ES-I3 (cell line): ENCODE results near the gene CNTNAP2.
"Not testable (repeated sequence)": the region's sequence is repeated elsewhere in the genome, so short reads cannot be mapped to it uniquely, and the experiment has no call there.

ENCODE experiments used
- H3K36me3 ChIP-seq: 2 replicates; pipeline ENCODE4 v1.6.1; 2013; ENCODE audit warnings: mild to moderate bottlenecking, low read length, control low read depth, moderate library complexity; ENCODE audit not compliant: insufficient read depth
- H3K4me1 ChIP-seq: 2 replicates; pipeline ENCODE4 v1.6.1; 2013; ENCODE audit warnings: mild to moderate bottlenecking, control low read depth, low read length; ENCODE audit not compliant: insufficient read depth
- H3K9ac ChIP-seq: 2 replicates; pipeline ENCODE4 v1.6.1; 2013; ENCODE audit warnings: low read depth, mild to moderate bottlenecking, low read length, moderate library complexity
- H3K9me3 ChIP-seq: 2 replicates; pipeline ENCODE4 v1.6.1; 2013; ENCODE audit warnings: mild to moderate bottlenecking, low read length, moderate library complexity; ENCODE audit not compliant: control insufficient read depth, insufficient read depth

CNTNAP2 gene

DNA sequence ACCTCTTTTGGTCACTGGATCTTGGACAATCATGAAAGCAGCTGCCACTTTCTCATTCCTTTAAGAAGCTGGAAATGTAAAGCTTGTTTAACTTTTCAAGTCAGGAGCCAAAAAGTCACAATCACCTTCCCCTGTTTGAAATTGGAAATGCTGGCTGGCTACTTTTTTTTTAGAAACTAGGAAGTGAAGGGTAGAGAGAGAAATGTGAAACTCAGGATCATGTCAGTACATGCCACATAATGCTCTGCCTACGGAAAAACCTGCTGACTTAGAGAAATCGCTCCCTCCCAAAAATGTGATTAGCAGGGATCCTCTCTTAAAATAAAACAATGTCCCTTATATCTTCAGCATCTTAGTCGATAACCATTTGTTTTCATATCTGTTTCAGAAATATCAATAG lies 2285.6 kb downstream of the CNTNAP2 start:
- Histone ChIP-seq H3K36me3 (no peaks in the 10 kb centered on the region), H3K9me3 (no peaks in the 10 kb centered on the region), H3K9ac (no peak overlapping the region), H3K4me1 (peaks cover 22% of the 10 kb centered on the region)

- Histone ChIP-seq H3K4me1 (peaks cover 22% of the 10 kb centered on the region), H3K9me3 (no peaks in the 10 kb centered on the region), H3K9ac (no peak overlapping the region), H3K36me3 (no peaks in the 10 kb centered on the region)
These were observed 2286.9 kb downstream of the CNTNAP2 start for GRCh38 chr7:148403466-148403993.

DNA sequence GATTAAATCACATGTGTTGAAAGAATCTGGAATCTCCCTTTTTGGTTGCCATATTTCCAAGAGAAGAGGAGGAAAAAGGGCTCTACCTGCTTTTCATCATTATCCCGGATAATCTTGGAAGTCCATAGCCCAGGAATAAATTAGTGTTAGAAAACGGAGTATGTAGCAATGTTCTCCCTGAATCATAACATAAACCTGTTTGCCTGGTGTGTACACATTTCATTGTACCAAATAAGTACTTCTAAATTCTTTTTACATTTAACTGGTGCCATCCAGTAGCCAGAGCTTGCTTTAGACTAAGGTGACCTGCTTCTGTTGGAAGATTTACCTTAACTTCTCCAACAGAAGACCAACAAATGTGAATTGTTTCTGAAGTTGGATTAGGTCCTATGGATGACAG lies 2291.7 kb downstream of the CNTNAP2 start:
- no peaks in the 10 kb centered on the region for H3K36me3 ChIP-seq
- no peaks in the 10 kb centered on the region for H3K4me1 ChIP-seq
- H3K9ac ChIP-seq: no peak overlapping the region
- no peaks in the 10 kb centered on the region for H3K9me3 ChIP-seq

GRCh38 chr7:148410905-148411304 lies 2294.3 kb downstream of the CNTNAP2 start:
- Histone ChIP-seq H3K36me3 (no peaks in the 10 kb centered on the region; the same call in 1 of the 2 replicates), H3K9me3 (no peaks in the 10 kb centered on the region), H3K4me1 (no peaks in the 10 kb centered on the region), H3K9ac (no peak overlapping the region)

GRCh38 chr7:148412691-148413090 lies 2296.1 kb downstream of the CNTNAP2 start:
- H3K9ac ChIP-seq: no peak overlapping the region
- H3K9me3 ChIP-seq: no peaks in the 10 kb centered on the region
- H3K4me1 ChIP-seq: no peaks in the 10 kb centered on the region
- H3K36me3 ChIP-seq: no peaks in the 10 kb centered on the region; the same call in none of the 2 replicates

- peaks cover 8% of the 10 kb centered on the region; the same call in 1 of the 2 replicates for H3K9me3 ChIP-seq
- no peaks in the 10 kb centered on the region for H3K4me1 ChIP-seq
- no peak overlapping the region for H3K9ac ChIP-seq
- H3K36me3 ChIP-seq: no peaks in the 10 kb centered on the region; the same call in none of the 2 replicates
These were observed 2303.5 kb downstream of the CNTNAP2 start for GRCh38 chr7:148419856-148420832.

DNA sequence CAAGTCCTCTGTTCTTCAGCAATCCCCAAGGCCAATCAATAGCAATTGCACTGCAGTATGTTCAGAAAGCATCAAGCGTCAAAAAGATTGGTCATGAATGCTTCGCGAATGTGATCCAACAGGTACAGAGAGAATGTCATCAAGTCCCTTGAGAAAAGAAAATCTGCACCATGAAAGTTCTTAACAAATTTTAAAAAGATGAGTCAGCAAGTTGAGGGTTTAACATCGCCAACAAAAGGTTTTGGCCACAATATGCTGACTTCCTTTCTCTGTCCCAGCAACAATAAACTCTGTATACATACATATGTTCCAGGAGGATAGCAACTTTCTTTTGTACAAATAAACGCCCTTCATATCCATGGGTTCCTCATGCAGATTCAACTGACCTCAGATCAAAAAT lies 2305.4 kb downstream of the CNTNAP2 start:
- Histone ChIP-seq H3K9me3 (peaks cover 8% of the 10 kb centered on the region; the same call in 1 of the 2 replicates), H3K36me3 (no peaks in the 10 kb centered on the region; the same call in 1 of the 2 replicates), H3K4me1 (no peaks in the 10 kb centered on the region), H3K9ac (no peak overlapping the region)

GRCh38 chr7:148426393-148426792 lies 2309.8 kb downstream of the CNTNAP2 start:
- not testable (repeated sequence) for H3K9ac ChIP-seq, H3K4me1 ChIP-seq, H3K36me3 ChIP-seq, H3K9me3 ChIP-seq

DNA sequence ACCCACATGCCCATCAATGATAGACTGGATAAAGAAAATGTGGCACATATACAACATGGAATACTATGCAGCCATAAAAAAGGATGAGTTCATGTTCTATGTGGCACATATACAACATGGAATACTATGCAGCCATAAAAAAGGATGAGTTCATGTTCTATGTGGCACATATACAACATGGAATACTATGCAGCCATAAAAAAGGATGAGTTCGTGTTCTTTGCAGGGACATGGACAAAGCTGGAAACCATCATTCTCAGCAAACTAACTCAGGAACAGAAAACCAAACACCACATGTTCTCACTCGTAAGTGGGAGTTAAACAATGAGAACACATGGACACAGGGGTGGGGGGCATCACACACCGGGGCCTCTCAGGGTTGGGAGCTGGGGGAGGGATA lies 2314.1 kb downstream of the CNTNAP2 start:
- not testable (repeated sequence) for H3K4me1 ChIP-seq, H3K9me3 ChIP-seq

GRCh38 chr7:148433521-148434180 lies 2317.1 kb downstream of the CNTNAP2 start:
- 0 out of 2 replicates have a peak, but pooled peaks cover 2% of the 10 kb centered on the region for H3K9me3 ChIP-seq
- no peaks in the 10 kb centered on the region for H3K36me3 ChIP-seq
- no peak overlapping the region for H3K9ac ChIP-seq
- H3K4me1 ChIP-seq: no peaks in the 10 kb centered on the region

More for the DNA sequence above, 2314.1 kb downstream of the CNTNAP2 start:
- H3K9ac ChIP-seq, H3K36me3 ChIP-seq: not testable (repeated sequence)

- Histone ChIP-seq H3K36me3 (no peaks in the 10 kb centered on the region), H3K9ac (no peak overlapping the region), H3K9me3 (0 out of 2 replicates have a peak, but pooled peaks cover 2% of the 10 kb centered on the region), H3K4me1 (no peaks in the 10 kb centered on the region)
These were observed 2317.7 kb downstream of the CNTNAP2 start for GRCh38 chr7:148434181-148434757.

- Histone ChIP-seq H3K9me3 (0 out of 2 replicates have a peak, but pooled peaks cover 2% of the 10 kb centered on the region), H3K4me1 (no peaks in the 10 kb centered on the region), H3K9ac (no peak overlapping the region), H3K36me3 (no peaks in the 10 kb centered on the region)
These were observed 2318.3 kb downstream of the CNTNAP2 start for GRCh38 chr7:148434887-148435286.

DNA sequence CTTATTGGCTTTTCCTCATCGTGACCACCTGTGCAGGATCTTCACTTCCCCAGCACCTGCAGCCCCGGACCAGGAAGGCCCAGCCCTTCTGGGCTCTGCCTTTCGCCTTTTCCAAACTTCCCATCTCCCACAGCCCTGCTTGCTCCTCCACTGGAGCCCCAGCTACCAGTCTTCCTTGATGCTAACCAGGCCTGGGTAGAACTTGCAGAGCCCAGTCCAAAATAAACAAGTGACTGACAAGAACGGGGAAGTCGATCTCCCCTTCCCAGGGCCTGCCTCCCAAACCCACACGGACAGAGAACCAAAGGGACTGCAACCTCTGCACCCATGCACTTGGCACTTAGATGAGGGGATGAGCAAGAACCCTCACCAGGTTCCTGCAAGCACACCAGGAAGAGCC lies 2319.1 kb downstream of the CNTNAP2 start:
- Histone ChIP-seq H3K9ac (no peak overlapping the region), H3K36me3 (no peaks in the 10 kb centered on the region), H3K9me3 (0 out of 2 replicates have a peak, but pooled peaks cover 2% of the 10 kb centered on the region), H3K4me1 (no peaks in the 10 kb centered on the region)

DNA sequence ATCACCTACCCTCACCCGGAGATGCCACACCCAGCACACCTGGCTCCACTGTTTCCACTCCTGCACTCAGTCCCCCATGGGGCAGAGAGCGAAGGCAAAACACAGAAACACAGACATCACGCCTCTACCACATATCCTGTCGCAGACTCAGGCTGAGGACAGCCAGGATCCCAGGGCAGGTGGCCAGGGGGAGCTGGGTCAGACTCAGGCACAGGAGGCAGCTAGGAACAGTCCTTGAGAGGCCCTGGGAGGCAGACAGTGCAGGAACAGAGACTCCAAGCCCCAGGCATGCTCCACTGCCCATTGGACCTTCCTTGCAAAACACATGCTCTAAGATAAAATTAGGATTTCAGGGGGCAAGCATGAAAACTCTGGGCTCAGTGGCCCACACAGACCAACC lies 2319.5 kb downstream of the CNTNAP2 start:
- Histone ChIP-seq H3K9me3 (0 out of 2 replicates have a peak, but pooled peaks cover 2% of the 10 kb centered on the region), H3K9ac (no peak overlapping the region), H3K4me1 (no peaks in the 10 kb centered on the region), H3K36me3 (no peaks in the 10 kb centered on the region)
